OCI-LY1 (cell line): ENCODE data around the gene REXO1.

Experiments used
- H2AFZ ChIP-seq: fragments of 200-600 bp; sonication (generic), shearing (Covaris generic); 2 replicates; pipeline ENCODE4 v1.6.0; 2014; ENCODE audit warnings: antibody characterized with exemption, mild to moderate bottlenecking, low read length
- H3F3A ChIP-seq: fragments of 200-600 bp; sonication (generic), shearing (Covaris generic); 2 replicates; pipeline ENCODE4 v1.6.0; 2014; ENCODE audit warnings: mild to moderate bottlenecking, antibody characterized with exemption, low read length, moderate library complexity; ENCODE audit not compliant: insufficient read depth
- H3K27ac ChIP-seq: fragments of 200-600 bp; sonication (generic); 2 replicates; pipeline ENCODE4 v1.5.1; 2014; ENCODE audit warnings: low read length, mixed run types, mild to moderate bottlenecking, low read depth; ENCODE audit not compliant: poor library complexity, severe bottlenecking
- H3K27me3 ChIP-seq: fragments of 200-600 bp; sonication (generic); 2 replicates; pipeline ENCODE4 v1.6.0; 2014; ENCODE audit warnings: antibody characterized with exemption, mild to moderate bottlenecking, low read length, moderate library complexity; ENCODE audit not compliant: insufficient read depth
- H3K36me3 ChIP-seq: fragments of 200-600 bp; sonication (generic); 2 replicates; pipeline ENCODE4 v1.6.1; 2014; ENCODE audit warnings: mild to moderate bottlenecking, antibody characterized with exemption, low read length, moderate library complexity, mixed read lengths; ENCODE audit not compliant: insufficient read depth
- H3K4me1 ChIP-seq: fragments of 200-600 bp; sonication (generic); 2 replicates; pipeline ENCODE4 v1.5.1; 2014; ENCODE audit warnings: mild to moderate bottlenecking, low read length, moderate library complexity; ENCODE audit not compliant: insufficient read depth, severe bottlenecking
- H3K4me2 ChIP-seq: fragments of 200-600 bp; sonication (generic), shearing (Covaris generic); 2 replicates; pipeline ENCODE4 v1.6.1; 2014; ENCODE audit warnings: low read length
- H3K4me3 ChIP-seq: fragments of 200-600 bp; sonication (generic); 2 replicates; pipeline ENCODE4 v1.5.1; 2014; ENCODE audit warnings: low read length, low read depth, mild to moderate bottlenecking, mixed read lengths; ENCODE audit not compliant: poor library complexity, severe bottlenecking
- H3K79me2 ChIP-seq: fragments of 200-600 bp; shearing (Covaris generic); 2 replicates; pipeline ENCODE4 v1.6.1; 2016; ENCODE audit warnings: mixed run types, low read length, mixed read lengths; ENCODE audit not compliant: insufficient read depth
- H3K9ac ChIP-seq: fragments of 200-600 bp; sonication (generic), shearing (Covaris generic); 2 replicates; pipeline ENCODE4 v1.6.1; 2014; ENCODE audit warnings: mild to moderate bottlenecking, low read length, mixed read lengths
- H3K9me2 ChIP-seq: fragments of 200-600 bp; sonication (generic), shearing (Covaris generic); 2 replicates; pipeline ENCODE4 v1.6.1; 2014; ENCODE audit warnings: low read depth, mild to moderate bottlenecking, low read length, mixed read lengths
- H3K9me3 ChIP-seq: fragments of 200-600 bp; shearing (Covaris generic); 2 replicates; pipeline ENCODE4 v1.6.1; 2014; ENCODE audit warnings: low read length, mixed read lengths
- H4K20me1 ChIP-seq: fragments of 200-600 bp; sonication (generic), shearing (Covaris generic); 2 replicates; pipeline ENCODE4 v1.6.0; 2016; ENCODE audit warnings: mild to moderate bottlenecking, low read length; ENCODE audit not compliant: insufficient read depth
- CTCF ChIP-seq: fragments of 200-600 bp; sonication (generic), shearing (Covaris generic); IDR thresholded peaks from 2 replicates; pipeline ENCODE4 v1.5.1; 2017; ENCODE audit warnings: mild to moderate bottlenecking, antibody characterized with exemption, low read length, moderate library complexity, mixed read lengths
- EZH2 ChIP-seq: fragments of 200-600 bp; sonication (generic), shearing (Covaris generic); IDR thresholded peaks from 2 replicates; pipeline ENCODE4 v1.8.0; 2017; ENCODE audit warnings: borderline replicate concordance, mixed run types, mild to moderate bottlenecking, antibody characterized with exemption, low read length, moderate library complexity, mixed read lengths

Gene REXO1

DNA sequence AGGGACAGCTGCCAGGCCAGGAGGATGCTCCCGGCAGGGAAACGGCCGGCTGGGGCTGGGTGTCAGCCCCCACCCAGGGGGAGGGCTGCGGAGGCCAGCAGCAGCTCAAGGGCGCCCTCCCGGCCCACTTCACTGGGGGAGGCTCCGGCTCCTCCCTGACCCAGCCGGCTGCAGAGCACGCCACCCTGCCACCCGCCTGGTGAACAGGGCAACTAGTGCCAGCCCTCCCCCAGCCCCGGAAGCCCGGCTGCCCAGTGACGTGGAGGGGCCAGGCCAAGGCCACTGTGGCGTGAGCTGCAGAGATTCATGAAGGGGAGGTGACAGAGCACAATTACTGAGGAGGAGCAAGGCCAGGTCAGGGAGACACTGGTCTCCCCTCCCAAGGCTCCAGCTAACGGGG lies 14.7 kb downstream of the REXO1 start:
- no peaks in the 10 kb centered on the region for H3K27me3 ChIP-seq
- TF ChIP-seq CTCF: no peak
- no peak for TF ChIP-seq EZH2
- H3K4me3 ChIP-seq: no peak overlapping the region
- no peak overlapping the region for H3K4me2 ChIP-seq
- H3K36me3 ChIP-seq: peaks cover 13% of the 10 kb centered on the region; the same call in 1 of the 2 replicates
- H3K79me2 ChIP-seq: peaks cover 11% of the 10 kb centered on the region
- H3K27ac ChIP-seq: no peak overlapping the region
- no peaks in the 10 kb centered on the region; the same call in 1 of the 2 replicates for H4K20me1 ChIP-seq
- no peaks in the 10 kb centered on the region for H3K9me2 ChIP-seq
- H3F3A ChIP-seq: no peaks in the 10 kb centered on the region
- H3K4me1 ChIP-seq: peaks cover 8% of the 10 kb centered on the region
- no peak overlapping the region for H2AFZ ChIP-seq
- H3K9ac ChIP-seq: no peak overlapping the region
- no peaks in the 10 kb centered on the region for H3K9me3 ChIP-seq

DNA sequence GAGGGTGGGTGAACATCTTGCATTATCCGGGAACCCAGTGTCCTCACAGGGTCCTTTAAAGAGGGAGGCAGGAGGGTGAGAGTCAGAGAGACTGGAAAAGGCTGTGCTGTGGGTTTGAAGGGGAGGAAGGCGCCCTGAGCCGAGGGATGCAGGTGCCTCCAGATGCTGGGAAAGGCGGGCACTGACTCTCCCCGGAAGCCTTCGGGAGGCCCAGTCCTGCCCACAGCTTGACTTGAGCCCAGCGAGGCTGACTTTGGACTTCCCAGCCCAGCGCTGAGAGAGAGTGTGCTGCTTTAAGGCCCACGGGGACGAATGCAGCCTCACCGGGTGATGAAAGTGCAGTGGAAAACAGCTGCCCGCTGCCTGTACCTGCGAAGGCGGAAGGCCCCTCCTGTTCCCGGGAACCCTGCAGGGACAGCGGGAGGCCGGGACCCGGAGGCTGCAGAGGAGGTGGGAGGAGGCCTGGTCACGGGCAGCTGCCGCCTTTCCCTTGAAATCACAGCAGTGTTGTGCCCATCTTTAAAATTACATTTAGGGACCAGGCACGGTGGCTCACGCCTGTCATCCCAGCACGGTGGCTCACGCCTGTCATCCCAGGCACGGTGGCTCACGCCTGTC lies 16.1 kb downstream of the REXO1 start:
- H3K4me2 ChIP-seq: no peak overlapping the region
- peaks cover 11% of the 10 kb centered on the region for H3K79me2 ChIP-seq
- H3K36me3 ChIP-seq: peaks cover 20% of the 10 kb centered on the region; the same call in 1 of the 2 replicates
- no peaks in the 10 kb centered on the region for H3K9me2 ChIP-seq
- no peak overlapping the region for H2AFZ ChIP-seq
- no peak for TF ChIP-seq EZH2
- no peak for TF ChIP-seq CTCF
- H3F3A ChIP-seq: no peaks in the 10 kb centered on the region
- no peaks in the 10 kb centered on the region; the same call in 1 of the 2 replicates for H4K20me1 ChIP-seq
- H3K9ac ChIP-seq: no peak overlapping the region
- no peak overlapping the region for H3K27ac ChIP-seq
- H3K9me3 ChIP-seq: no peaks in the 10 kb centered on the region
- no peak overlapping the region for H3K4me3 ChIP-seq
- H3K4me1 ChIP-seq: peaks cover 7% of the 10 kb centered on the region
- H3K27me3 ChIP-seq: no peaks in the 10 kb centered on the region

GRCh38 chr19:1830978-1831377 lies 17.3 kb downstream of the REXO1 start:
- TF ChIP-seq CTCF (no peak), EZH2 (no peak)
- Histone ChIP-seq H3K9me2 (no peaks in the 10 kb centered on the region), H3K36me3 (peaks cover 25% of the 10 kb centered on the region; the same call in 1 of the 2 replicates), H3K9ac (no peak overlapping the region), H3K4me1 (peaks cover 18% of the 10 kb centered on the region), H3K27me3 (no peaks in the 10 kb centered on the region), H3F3A (no peaks in the 10 kb centered on the region), H2AFZ (no peak overlapping the region), H3K79me2 (peaks cover 1% of the 10 kb centered on the region), H3K4me3 (no peak overlapping the region), H4K20me1 (no peaks in the 10 kb centered on the region; the same call in 1 of the 2 replicates), H3K27ac (no peak overlapping the region), H3K4me2 (no peak overlapping the region), H3K9me3 (no peaks in the 10 kb centered on the region)
